ENCODE measurements around the gene STXBP6. TPM values are rescaled to one million over a fixed set of nuclear protein-coding genes. Genes with fewer than 3 reads are reported as not detected.

The STXBP6 gene
- total RNA-seq, 1 experiment from 2014 or later, result 12.3 TPM

- CTCF ChIA-PET, result no interaction called here
- H3K27ac ChIP-seq, result no peak overlapping the region
Observed at GRCh38 chr14:24903337-24903736, 146.6 kb downstream of the STXBP6 start.

GRCh38 chr14:24900269-24901100 is 149.5 kb downstream of the STXBP6 start:
- Histone ChIP-seq H3K4me1 (replicated peaks; ENCODE audit: insufficient read depth) (no peaks in the 10 kb centered on the region), H3F3A (ENCODE audit: insufficient read depth, low read depth) (no peaks in the 10 kb centered on the region), H3K4me3 (no peak overlapping the region), H3K27me3 (ENCODE audit: insufficient read depth, low read depth) (no peaks in the 10 kb centered on the region), H3K79me2 (ENCODE audit: low read depth) (no peaks in the 10 kb centered on the region), H3K9me2 (ENCODE audit: insufficient read depth) (no peaks in the 10 kb centered on the region), H3K4me2 (no peak overlapping the region), H3K27ac (no peak overlapping the region), H3K9me3 (ENCODE audit: insufficient read depth, low read depth) (no peaks in the 10 kb centered on the region), H4K20me1 (ENCODE audit: insufficient read depth) (no peaks in the 10 kb centered on the region), H2AFZ (no peak overlapping the region), H3K36me3 (ENCODE audit: low read depth) (no peaks in the 10 kb centered on the region)
- ChIA-PET POLR2A (ENCODE audit: unreplicated experiment) (no interaction called here), CTCF (no interaction called here)
- no peak for DNase-seq
- BruUV-seq (replicated peaks), result no TSS peak
- TF ChIP-seq CTCF (conservative IDR thresholded peaks at IDR 0.05), result no peak
- TF ChIP-seq EZH2 (IDR thresholded peaks at IDR 0.05; ENCODE audit: low read depth), result no peak
- intact Hi-C loops (cut with micrococcal nuclease; ENCODE audit: unreplicated experiment), result no loop called here

More at GRCh38 chr14:24903337-24903736, 146.6 kb downstream of the STXBP6 start:
- Histone ChIP-seq H3K9me2 (ENCODE audit: insufficient read depth) (no peaks in the 10 kb centered on the region), H3K9me3 (ENCODE audit: insufficient read depth, low read depth) (no peaks in the 10 kb centered on the region), H3K27me3 (ENCODE audit: insufficient read depth, low read depth) (no peaks in the 10 kb centered on the region), H3F3A (ENCODE audit: insufficient read depth, low read depth) (no peaks in the 10 kb centered on the region), H3K36me3 (ENCODE audit: low read depth) (no peaks in the 10 kb centered on the region), H3K79me2 (ENCODE audit: low read depth) (no peaks in the 10 kb centered on the region), H3K4me2 (no peak overlapping the region), H3K4me3 (no peak overlapping the region), H4K20me1 (ENCODE audit: insufficient read depth) (no peaks in the 10 kb centered on the region), H3K4me1 (replicated peaks; ENCODE audit: insufficient read depth) (no peaks in the 10 kb centered on the region), H2AFZ (no peak overlapping the region)
- intact Hi-C loops (cut with micrococcal nuclease; ENCODE audit: unreplicated experiment), result no loop called here
- DNase-seq, result no peak
- no peak for TF ChIP-seq EZH2 (IDR thresholded peaks at IDR 0.05; ENCODE audit: low read depth)
- no peak for TF ChIP-seq CTCF (conservative IDR thresholded peaks at IDR 0.05)
- no TSS peak for BruUV-seq (replicated peaks)
- POLR2A ChIA-PET (ENCODE audit: unreplicated experiment), result no interaction called here

- no peaks in the 10 kb centered on the region for H3K9me3 ChIP-seq (ENCODE audit: insufficient read depth, low read depth)
- H3K36me3 ChIP-seq (ENCODE audit: low read depth), result no peaks in the 10 kb centered on the region
- TF ChIP-seq CTCF (conservative IDR thresholded peaks at IDR 0.05), result no peak
- no peak for TF ChIP-seq EZH2 (IDR thresholded peaks at IDR 0.05; ENCODE audit: low read depth)
- ChIA-PET POLR2A (ENCODE audit: unreplicated experiment) (no interaction called here), CTCF (no interaction called here)
- H4K20me1 ChIP-seq (ENCODE audit: insufficient read depth), result no peaks in the 10 kb centered on the region
- BruUV-seq (replicated peaks), result no TSS peak
- no peak overlapping the region for H3K4me3 ChIP-seq
- no peaks in the 10 kb centered on the region for H3K79me2 ChIP-seq (ENCODE audit: low read depth)
- H3K27ac ChIP-seq, result no peak overlapping the region
- no peaks in the 10 kb centered on the region for H3K27me3 ChIP-seq (ENCODE audit: insufficient read depth, low read depth)
- H3F3A ChIP-seq (ENCODE audit: insufficient read depth, low read depth), result no peaks in the 10 kb centered on the region
- no peaks in the 10 kb centered on the region for H3K4me1 ChIP-seq (replicated peaks; ENCODE audit: insufficient read depth)
- intact Hi-C loops (cut with micrococcal nuclease; ENCODE audit: unreplicated experiment), result no loop called here
- H3K4me2 ChIP-seq, result no peak overlapping the region
- no peak for DNase-seq
- H3K9me2 ChIP-seq (ENCODE audit: insufficient read depth), result no peaks in the 10 kb centered on the region
- H2AFZ ChIP-seq, result no peak overlapping the region
Observed at GRCh38 chr14:24897793-24898192, 152.2 kb downstream of the STXBP6 start.

Data from PC-9 (cell line).